Activated T-helper 9 cell treated with anti-CD3 and anti-CD28 coated beads, Interleukin-2, amount 50 U/mL, for 16 hours (primary cell): ENCODE results near the gene SAMD3.
"Not testable (repeated sequence)": the region's sequence is repeated elsewhere in the genome, so short reads cannot be mapped to it uniquely, and the experiment has no call there.

Experiments used
- DNase-seq: peaks from one replicate; pipeline ENCODE4 v3.0.0-alpha.2; 2020; ENCODE audit warnings: low read depth

SAMD3 gene

GRCh38 chr6:130222775-130223174 lies at the start of gene SAMD3:
Gene SAMD3 (minus strand): TSS chr6:130222951. CDS start chr6:130215273, 7,678 bp downstream.
- DNase-seq, result no peak

GRCh38 chr6:130269969-130270635 lies 47.4 kb upstream of the SAMD3 start:
- no peak for DNase-seq

- not testable (repeated sequence) for DNase-seq
Measured at GRCh38 chr6:130265553-130265952, 42.8 kb upstream of the SAMD3 start.

GRCh38 chr6:130262008-130262407 lies 39.3 kb upstream of the SAMD3 start:
- DNase-seq, result no peak

GRCh38 chr6:130261558-130261957 lies 38.8 kb upstream of the SAMD3 start:
- DNase-seq, result not testable (repeated sequence)

- not testable (repeated sequence) for DNase-seq
Measured at GRCh38 chr6:130260614-130261241, 38.0 kb upstream of the SAMD3 start.

GRCh38 chr6:130260050-130260462 lies 37.3 kb upstream of the SAMD3 start:
- not testable (repeated sequence) for DNase-seq

GRCh38 chr6:130259557-130259956 lies 36.8 kb upstream of the SAMD3 start:
- DNase-seq, result no peak

GRCh38 chr6:130259140-130259539 lies 36.4 kb upstream of the SAMD3 start:
- no peak for DNase-seq

- DNase-seq, result no peak
Measured at GRCh38 chr6:130252527-130253237, 29.9 kb upstream of the SAMD3 start.

GRCh38 chr6:130245267-130245666 lies 22.5 kb upstream of the SAMD3 start:
- no peak for DNase-seq

- DNase-seq, result no peak
Measured at GRCh38 chr6:130244728-130245127, 22.0 kb upstream of the SAMD3 start.

- DNase-seq, result no peak
Measured at GRCh38 chr6:130240232-130240631, 17.5 kb upstream of the SAMD3 start.

GRCh38 chr6:130239755-130240154 lies 17.0 kb upstream of the SAMD3 start:
- no peak for DNase-seq

GRCh38 chr6:130233330-130233729 lies 10.6 kb upstream of the SAMD3 start:
- no peak for DNase-seq

GRCh38 chr6:130230531-130230930 lies 7.8 kb upstream of the SAMD3 start:
- DNase-seq, result not testable (repeated sequence)

- DNase-seq, result no peak
Measured at GRCh38 chr6:130229645-130230044, 6.9 kb upstream of the SAMD3 start.

GRCh38 chr6:130223508-130223907 lies 757 bp upstream of the SAMD3 start:
- peak; percentile 32 for DNase-seq

- no peak for DNase-seq
Measured at GRCh38 chr6:130218134-130218533, 4.6 kb downstream of the SAMD3 start.

- DNase-seq, result no peak
Measured at GRCh38 chr6:130216620-130217019, 6.1 kb downstream of the SAMD3 start.

- DNase-seq, result no peak
Measured at GRCh38 chr6:130215526-130215925, 7.2 kb downstream of the SAMD3 start.

GRCh38 chr6:130212215-130212874 lies 10.4 kb downstream of the SAMD3 start:
- DNase-seq, result no peak

- no peak for DNase-seq
Measured at GRCh38 chr6:130211691-130212090, 11.1 kb downstream of the SAMD3 start.
